Measurements from ENCODE around the gene AP1M2.

DNA sequence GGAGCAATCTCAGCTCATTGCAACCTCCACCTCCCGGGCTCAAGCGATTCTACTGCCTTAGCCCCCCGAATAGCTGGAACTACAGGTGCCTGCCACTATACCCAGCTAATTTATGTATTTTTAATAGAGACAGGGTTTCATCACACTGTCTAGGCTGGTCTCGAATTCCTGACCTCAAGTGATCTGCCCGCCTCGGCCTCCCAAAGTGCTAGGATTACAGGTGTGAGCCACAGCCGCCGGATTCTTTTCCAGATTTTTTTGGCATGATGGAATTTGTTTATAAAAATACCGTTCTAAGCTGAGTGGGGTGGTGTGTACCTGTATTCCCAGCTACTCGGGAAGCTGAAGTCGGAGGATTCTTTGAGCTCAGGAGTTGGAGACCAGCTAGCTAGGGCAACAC lies 49.4 kb downstream of the AP1M2 start:
- TF ChIP-seq GATA3 (IDR thresholded peaks at IDR 0.05; ENCODE audit: low read depth, low read length): no peak
- no peak for TF ChIP-seq GATA2 (IDR thresholded peaks at IDR 0.05; ENCODE audit: low read depth, low read length)

All from SH-SY5Y (cell line).